ENCODE measurements around the gene SIK2.

SIK2 gene

GRCh38 chr11:111733016-111733415 lies 130.8 kb downstream of the SIK2 start:
- no peak for DNase-seq

GRCh38 chr11:111733611-111734088 lies 131.4 kb downstream of the SIK2 start:
- no peak for DNase-seq

- DNase-seq, result no peak
Observed at GRCh38 chr11:111734101-111734953, 132.1 kb downstream of the SIK2 start.

DNA sequence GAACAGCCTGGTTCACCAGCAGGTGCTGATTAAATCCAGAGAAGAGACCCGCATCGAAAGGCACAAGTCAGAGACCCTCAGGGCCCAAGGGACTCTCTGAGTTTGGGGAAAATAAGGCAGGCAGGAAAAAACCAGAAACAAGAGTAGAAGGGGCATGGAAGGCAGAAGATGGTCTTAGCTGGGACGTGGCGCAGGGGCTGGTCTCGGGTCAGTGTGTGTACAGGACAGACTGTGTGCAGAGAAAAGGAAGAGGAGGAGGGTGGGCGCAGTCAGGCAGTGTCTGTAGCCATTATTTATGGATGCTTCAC lies 132.7 kb downstream of the SIK2 start:
- no peak for DNase-seq

GRCh38 chr11:111735262-111736116 lies 133.2 kb downstream of the SIK2 start:
- peak; percentile 89 to 94 for DNase-seq

- no peak for DNase-seq
Observed at GRCh38 chr11:111736181-111736590, 133.9 kb downstream of the SIK2 start.

- DNase-seq, result no peak
Observed at GRCh38 chr11:111736621-111737443, 134.6 kb downstream of the SIK2 start.

DNA sequence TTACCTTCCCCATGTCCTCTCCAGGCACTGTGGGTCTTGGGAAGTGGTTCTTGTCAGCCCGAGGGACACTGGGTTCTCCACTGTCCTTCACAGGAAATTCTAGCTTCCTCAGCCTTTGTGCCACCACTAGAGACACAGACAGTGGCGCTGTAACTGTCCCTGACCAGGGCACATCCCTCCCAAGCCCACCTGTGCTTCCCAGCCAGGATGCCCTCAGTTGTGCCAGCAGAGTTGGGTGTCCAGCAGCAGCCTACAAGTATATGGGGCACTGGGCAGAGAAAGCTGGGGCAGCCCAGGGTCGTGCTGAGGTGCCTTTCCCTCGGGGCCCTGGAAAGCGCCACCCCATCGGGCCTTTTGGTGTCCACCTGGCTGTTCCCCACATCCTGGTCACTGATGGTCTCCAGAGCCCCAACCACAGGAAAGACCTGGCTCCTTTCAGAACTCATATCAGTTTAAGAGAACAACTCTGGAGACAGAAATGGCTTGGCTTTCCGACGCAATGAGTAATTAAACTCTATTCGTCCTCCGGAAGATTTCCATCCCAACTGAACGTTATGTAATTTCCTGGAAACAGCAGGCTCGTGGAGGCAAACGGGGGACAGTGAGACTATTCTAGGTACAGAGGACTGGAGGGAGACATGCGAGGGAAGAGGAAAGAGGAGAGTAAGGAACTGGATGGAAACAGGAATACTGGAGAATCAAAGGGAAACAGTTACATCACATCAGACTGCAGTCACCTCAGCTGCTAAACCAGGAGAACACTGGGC lies 135.4 kb downstream of the SIK2 start:
- no peak for DNase-seq

DNA sequence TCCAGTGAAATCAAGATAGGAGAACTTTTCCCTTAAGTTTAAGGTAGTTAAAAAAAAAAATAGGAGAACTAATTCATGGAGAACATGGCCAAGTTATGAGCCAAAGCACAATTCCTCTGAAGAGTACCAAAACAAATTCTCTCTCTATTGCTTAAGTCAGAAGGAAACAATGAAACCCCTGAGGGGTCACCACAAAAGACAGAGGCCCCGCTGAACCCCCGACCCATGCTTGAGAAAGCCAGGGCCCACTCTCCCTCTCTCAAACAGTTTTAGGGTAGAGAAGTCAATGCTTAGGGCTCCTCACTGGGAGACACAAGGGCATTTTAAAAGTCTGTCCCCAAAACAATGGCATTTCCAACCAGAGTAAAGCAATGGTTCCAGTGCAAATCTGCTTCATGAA lies 137.1 kb downstream of the SIK2 start:
- DNase-seq, result no peak

DNA sequence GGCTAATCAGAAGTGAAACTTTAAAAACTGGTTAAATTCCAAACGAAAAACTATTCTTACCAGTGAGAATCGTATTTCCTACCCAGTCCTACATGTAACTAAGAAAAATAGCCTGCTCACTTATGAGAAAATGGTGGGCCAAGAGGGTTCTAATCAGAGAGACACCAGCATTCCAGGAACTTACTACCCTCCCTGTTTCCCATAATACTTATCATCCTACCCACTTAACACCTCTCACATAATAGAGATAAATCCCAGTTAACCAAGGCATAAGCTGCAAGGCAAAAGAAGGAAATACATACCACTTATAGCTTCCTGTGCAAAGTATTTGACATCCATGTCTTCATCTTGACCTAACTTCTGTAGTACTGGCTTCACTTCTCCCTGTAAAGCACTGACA lies 139.5 kb downstream of the SIK2 start:
- no peak for DNase-seq

DNA sequence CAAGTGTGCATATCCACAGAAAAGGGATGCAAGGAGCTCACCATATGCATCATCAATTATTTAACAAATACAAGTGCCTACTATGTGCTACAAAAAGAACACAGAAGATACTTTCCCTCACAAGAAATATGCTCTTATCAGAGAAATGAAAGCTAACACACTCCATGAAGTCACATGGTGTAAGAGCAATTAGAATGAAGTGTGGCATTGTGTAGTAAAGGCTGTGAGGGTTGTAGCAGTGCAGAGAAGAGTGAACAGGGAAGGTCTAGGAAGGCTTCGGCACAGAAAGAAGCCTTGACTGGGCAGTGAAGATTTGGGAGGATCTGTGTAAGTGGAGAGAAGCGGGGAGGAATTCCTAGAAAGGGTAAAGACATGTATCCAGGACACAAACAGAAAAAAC lies 141.5 kb downstream of the SIK2 start:
- no peak for DNase-seq

- no peak for DNase-seq
Observed at GRCh38 chr11:111745719-111746504, 143.7 kb downstream of the SIK2 start.

DNA sequence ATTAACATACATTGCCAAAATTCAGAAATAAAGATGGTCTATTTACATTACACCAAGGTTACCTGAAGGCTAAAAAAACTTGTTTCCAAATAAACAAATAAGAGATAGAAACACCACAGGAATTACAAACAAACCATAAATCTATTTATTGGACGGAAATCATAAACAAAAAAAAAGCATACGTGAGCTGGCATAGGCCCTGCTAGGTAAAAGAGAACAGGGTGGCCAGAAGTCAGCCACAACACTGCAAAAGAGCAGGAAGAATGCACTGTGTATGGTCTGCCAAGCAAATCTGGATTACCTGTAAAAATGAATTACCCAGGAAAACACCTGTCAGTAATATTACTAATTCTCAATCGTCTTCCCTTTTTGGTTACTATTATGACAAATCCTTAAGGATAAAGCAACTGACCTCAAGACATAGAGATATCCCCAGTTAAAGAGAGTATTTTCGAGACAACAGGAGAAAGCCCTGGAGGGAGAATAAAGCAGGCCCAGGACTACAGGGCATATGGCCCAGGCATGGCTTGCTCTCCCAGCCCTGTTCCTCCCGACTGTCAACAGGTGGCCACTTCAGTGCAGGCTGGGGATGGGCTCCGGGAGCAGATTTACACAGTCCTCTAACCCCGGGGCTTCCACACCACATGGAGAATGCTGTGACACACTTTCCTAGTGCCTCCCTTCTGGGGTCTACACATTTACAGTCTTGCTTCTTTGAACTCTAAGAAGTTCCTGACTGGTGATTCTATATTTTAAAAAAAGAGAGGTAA lies 146.0 kb downstream of the SIK2 start:
- DNase-seq, result no peak

GRCh38 chr11:111749646-111750045 lies 147.4 kb downstream of the SIK2 start:
- DNase-seq, result no peak

DNA sequence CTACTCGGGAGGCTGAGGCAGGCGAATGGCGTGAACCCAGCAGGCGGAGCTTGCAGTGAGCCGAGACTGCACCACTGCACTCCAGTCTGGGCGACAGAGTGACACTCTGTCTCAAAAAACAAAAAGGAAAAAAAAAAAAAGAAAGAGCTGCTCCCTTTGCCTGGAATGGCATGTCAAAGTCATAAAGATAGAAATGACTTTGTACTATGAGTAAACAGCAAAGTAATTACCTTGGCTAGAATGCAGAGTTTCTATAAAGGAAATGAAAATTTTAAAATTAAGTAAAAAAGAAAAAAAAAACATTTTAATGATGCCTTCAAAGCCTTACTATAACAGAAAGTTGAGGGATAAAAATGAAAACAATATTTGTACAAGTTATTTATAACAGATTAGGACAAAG lies 153.8 kb downstream of the SIK2 start:
- DNase-seq, result no peak

DNA sequence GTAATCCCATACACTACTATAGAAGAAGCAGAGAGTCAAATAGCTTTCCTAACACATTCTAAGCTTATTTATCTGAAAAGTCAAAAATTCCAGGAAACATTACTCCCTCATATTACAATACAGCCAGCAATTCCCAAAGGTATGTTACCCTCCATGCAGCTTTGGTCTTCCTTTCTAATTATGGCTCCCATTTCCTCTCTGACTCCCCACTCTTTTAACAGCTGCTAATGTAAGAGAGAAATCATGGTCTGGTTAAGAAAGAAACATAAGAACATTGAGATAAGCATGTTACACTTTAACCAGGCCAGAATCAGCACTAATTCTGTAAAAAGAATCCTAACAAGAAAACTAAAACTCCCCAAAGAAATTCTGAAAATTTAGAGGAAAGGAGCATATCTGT lies 157.1 kb downstream of the SIK2 start:
- DNase-seq, result no peak

GRCh38 chr11:111759778-111760407 lies 157.6 kb downstream of the SIK2 start:
- DNase-seq, result no peak

DNA sequence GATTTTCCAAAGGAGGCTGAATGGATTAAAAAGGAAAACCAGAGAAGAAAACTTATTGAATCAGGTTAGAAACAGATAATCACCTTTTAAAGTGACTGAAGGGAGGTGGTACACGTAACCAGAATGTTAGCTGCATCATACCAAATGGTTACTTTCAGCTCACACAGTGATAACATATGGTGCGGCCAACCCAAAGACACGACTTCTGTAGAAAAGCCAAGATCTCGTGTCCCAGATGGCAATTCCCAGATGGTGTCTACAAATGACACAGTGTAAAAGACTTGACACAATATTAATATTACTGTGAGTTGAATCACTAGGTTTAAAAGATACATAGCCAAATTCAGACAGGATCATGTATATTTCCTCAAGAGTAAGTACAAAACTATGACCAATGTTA lies 158.8 kb downstream of the SIK2 start:
- DNase-seq, result no peak

- DNase-seq, result no peak
Observed at GRCh38 chr11:111762526-111762925, 160.3 kb downstream of the SIK2 start.

- DNase-seq, result peak in 1 of 2 experiments; percentile 34
Observed at GRCh38 chr11:111762981-111763643, 160.9 kb downstream of the SIK2 start.

All from NCI-H526 (cell line).